K562 (cell line): ENCODE measurements around the gene TIPARP. TPM values are rescaled to one million over a fixed set of nuclear protein-coding genes. Genes with fewer than 3 reads are reported as not detected.

Experiments
- ATAC-seq: fragments of 200-7000 bp; cut with Tn5 transposase; 3 replicates; pipeline ENCODE4 v1.9.1; 2020; ENCODE audit warnings: moderate library complexity
- BruUV-seq: library from RNA; stranded (reverse); fragments of 400-500 nt; replicated peaks from 2 replicates; lab custom pipeline; 2021; lab: Mats Ljungman, UMichigan
- CTCF ChIA-PET: fragments of 300-600 bp; formaldehyde crosslinking; extraction: SDS; loops from one replicate; lab custom pipeline; 2021; ENCODE audit warnings: low intra/inter-chr PET ratio; lab: Yijun Ruan, JAX
- POLR2A ChIA-PET: fragments of 300-600, 350-650 bp; sonication (Branson Sonifier 250); formaldehyde crosslinking; extraction: SDS; loops from one replicate; lab custom pipeline; 2021; ENCODE audit warnings: antibody characterized with exemption, inconsistent platforms; lab: Yijun Ruan, JAX
- DNase-seq, 4 experiments: peaks; one replicate each; pipeline versions ENCODE4 v3.0.0 to v3.0.0-alpha.2; 2011 to 2018; ENCODE audit warnings: low spot score in 3 of 4, mixed read lengths in 3 of 4; ENCODE audit errors: extremely low read depth in 1 of 4
- FAIRE-seq: peaks from 2 replicates; lab custom pipeline; 2011; peaks lifted over from hg19 to GRCh38; lab: Jason Lieb, UNC
- H2AFZ ChIP-seq: 2 replicates; pipeline ENCODE4 v1.6.0; 2011; ENCODE audit warnings: low read depth, low read length, control low read depth, inconsistent platforms
- H3K27ac ChIP-seq: fragments of 200-600 bp; 3 replicates; pipeline ENCODE4 v1.8.0; 2011; ENCODE audit warnings: low read depth, mild to moderate bottlenecking, control low read depth, inconsistent platforms, low read length, moderate library complexity, mixed read lengths; ENCODE audit errors: extremely low read depth
- H3K27me3 ChIP-seq, 2 experiments: fragments of 300-600 bp in 1 of 2; 2 replicates in 1 of 2; 3 replicates in 1 of 2; pipeline versions ENCODE4 v1.6.0 to v1.8.0; 2011; ENCODE audit warnings: inconsistent platforms in 2 of 2, low read length in 2 of 2, mild to moderate bottlenecking in 1 of 2, mixed read lengths in 1 of 2, moderate library complexity in 1 of 2; ENCODE audit not compliant: control insufficient read depth in 2 of 2, insufficient read depth in 2 of 2
- H3K36me3 ChIP-seq: fragments of 300-600 bp; 3 replicates; pipeline ENCODE4 v1.8.0; 2011; ENCODE audit warnings: mild to moderate bottlenecking, low read length, inconsistent platforms; ENCODE audit not compliant: control insufficient read depth, insufficient read depth
- H3K4me1 ChIP-seq, 2 experiments: fragments of 200-600 bp in 1 of 2; replicated peaks in 1 of 2; 2 replicates in 1 of 2; 3 replicates in 1 of 2; pipeline versions ENCODE4 v1.5.1 to v1.8.0; 2011; ENCODE audit warnings: inconsistent platforms in 2 of 2, low read length in 2 of 2, mild to moderate bottlenecking in 1 of 2, mixed read lengths in 1 of 2, moderate library complexity in 1 of 2; ENCODE audit not compliant: control insufficient read depth in 2 of 2, insufficient read depth in 2 of 2
- H3K4me2 ChIP-seq: 2 replicates; pipeline ENCODE4 v1.6.1; 2011; ENCODE audit warnings: low read length, control low read depth, inconsistent platforms, mixed read lengths; ENCODE audit not compliant: insufficient read depth
- H3K4me3 ChIP-seq: fragments of 200-600 bp; sonication (generic), shearing (Covaris generic); 2 replicates; pipeline ENCODE4 v1.5.1; 2016; ENCODE audit warnings: control low read depth, inconsistent platforms
- H3K79me2 ChIP-seq: fragments of 200-600 bp; 3 replicates; pipeline ENCODE4 v1.8.0; 2011; ENCODE audit warnings: low read length, inconsistent platforms; ENCODE audit not compliant: control insufficient read depth, insufficient read depth
- H3K9ac ChIP-seq, 2 experiments: 2 replicates each; pipeline versions ENCODE4 v1.6.0 to v1.6.1; 2011; ENCODE audit warnings: low read depth in 2 of 2, low read length in 2 of 2, control low read depth in 1 of 2, inconsistent platforms in 1 of 2, mild to moderate bottlenecking in 1 of 2, mixed read lengths in 1 of 2; ENCODE audit not compliant: insufficient read depth in 1 of 2
- H3K9me1 ChIP-seq: one replicate; pipeline ENCODE4 v1.6.0; 2011; ENCODE audit warnings: inconsistent platforms, mild to moderate bottlenecking, low read length, moderate library complexity; ENCODE audit not compliant: control insufficient read depth, insufficient read depth
- H3K9me3 ChIP-seq: replicated peaks from 2 replicates; pipeline ENCODE4 v1.5.1; 2011; ENCODE audit warnings: low read depth, low read length, inconsistent platforms; ENCODE audit not compliant: control insufficient read depth, insufficient read depth
- H4K20me1 ChIP-seq: replicated peaks from 2 replicates; pipeline ENCODE4 v1.6.1; 2011; ENCODE audit warnings: low read length, inconsistent platforms, mixed read lengths; ENCODE audit not compliant: control insufficient read depth, insufficient read depth
- C11orf30 ChIP-seq: fragments of 450-650 bp; IDR thresholded peaks from 2 replicates; pipeline ENCODE4 v1.6.1; 2016; ENCODE audit warnings: low read depth, mild to moderate bottlenecking
- HES1 ChIP-seq: fragments of 450-650 bp; IDR thresholded peaks from 2 replicates; pipeline ENCODE4 v1.6.1; 2016; ENCODE audit warnings: low read depth, mild to moderate bottlenecking, moderate library complexity
- ILF3 ChIP-seq: fragments of 450-650 bp; IDR thresholded peaks from 2 replicates; pipeline ENCODE4 v1.6.1; 2018; ENCODE audit warnings: antibody characterized with exemption, mild to moderate bottlenecking, moderate library complexity, borderline replicate concordance
- MBD2 ChIP-seq: sonication (generic); IDR thresholded peaks from 2 replicates; pipeline ENCODE4 v1.6.1; 2016; ENCODE audit warnings: low read depth, borderline replicate concordance
- NFE2 ChIP-seq: IDR thresholded peaks from 2 replicates; pipeline ENCODE4 v1.6.1; 2014; ENCODE audit warnings: antibody characterized with exemption, low read depth
- ZBTB11 ChIP-seq, 3 experiments: fragments of 200-800 bp in 1 of 3; fragments of 250-450 bp in 1 of 3; fragments of 450-650 bp in 1 of 3; sonication (Bioruptor Pico) in 1 of 3; sonication (Bioruptor generic) in 1 of 3; formaldehyde crosslinking in 1 of 3; IDR thresholded peaks; 2 replicates each; pipeline versions ENCODE4 v1.6.1 to v1.8.0; 2016 to 2022; ENCODE audit warnings: mild to moderate bottlenecking in 2 of 3, missing genetic modification characterization in 2 of 3, missing compliant biosample characterization in 1 of 3, moderate library complexity in 1 of 3
- ZNF316 ChIP-seq: fragments of 450-650 bp; IDR thresholded peaks from 2 replicates; pipeline ENCODE4 v1.6.1; 2016
- ZNF717 ChIP-seq: fragments of 250-450 bp; sonication (Bioruptor Pico); IDR thresholded peaks from 2 replicates; pipeline ENCODE4 v1.5.0; 2021
- WGBS: fragments of 100-300 bp; shearing (Covaris generic); methylation state at CpG from one replicate; pipeline ENCODE4 v1.1.6; 2016; ENCODE audit warnings: low coverage, mixed read lengths; ENCODE audit not compliant: insufficient coverage; ENCODE audit errors: missing lambda C conversion rate; 5-methylcytosine and 5-hydroxymethylcytosine counted together
- in situ Hi-C: fragments of 300-500 bp; cut with MboI; formaldehyde crosslinking; loops from 4 replicates; pipeline ENCODE4 v1.15.0; 2018; ENCODE audit warnings: inconsistent platforms, mixed read lengths
- intact Hi-C: fragments of 100-400 bp; cut with micrococcal nuclease; formaldehyde crosslinking; loops from 2 replicates; pipeline ENCODE4 v1.14.2; 2022
- polyA plus RNA-seq, 8 experiments: library from polyadenylated mRNA; depleted of rRNA in 4 of 8; stranded (reverse) in 5 of 8; unstranded in 3 of 8; fragments of >200 nt; fragmentation: Nextera tagmentation in 2 of 8; fragmentation: Illumina TruSeq in 1 of 8; extraction: Ambion mirVana in 2 of 8; extraction: Trizol in 1 of 8; gene quantifications; 2 replicates each; pipeline versions ENCODE4 v1.2.1 to v1.2.3, GENCODE V29; 2011 to 2014; ENCODE audit warnings: inconsistent platforms in 1 of 8, missing spikeins in 1 of 8
- total RNA-seq, 7 experiments: library from RNA; depleted of rRNA in 6 of 7; stranded (reverse); fragments of >200 nt in 6 of 7; fragmentation: Illumina TruSeq in 2 of 7; extraction: Trizol in 2 of 7; gene quantifications; 2 replicates each; pipeline versions ENCODE4 v1.2.1 to v1.2.3, GENCODE V29; 2011 to 2021; ENCODE audit warnings: low replicate concordance in 1 of 7

The TIPARP gene
- total and polyA plus RNA-seq, 9 of the 15 experiments (the other 6 are each of a cell fraction or from before 2014, with no cell fraction given), result 2.4 to 29.4 (median 15.1) TPM

- H3K4me1 ChIP-seq, result peaks cover 21 to 45% of the 10 kb centered on the region in 2 experiments; a peak in 4 of 5 replicates
- peaks cover 44% of the 10 kb centered on the region for H4K20me1 ChIP-seq
- H3K79me2 ChIP-seq, result peaks cover 73% of the 10 kb centered on the region
- DNase-seq (no peak), FAIRE-seq (no peak), ATAC-seq (no peak)
- H3K27me3 ChIP-seq, result no peaks in the 10 kb centered on the region
- H2AFZ ChIP-seq, result no peak overlapping the region
- in situ Hi-C loops, result loop anchor here (25.0 kb wide), 1 partner anchor 540 kb away; no protein-coding TSS in a partner anchor
- CTCF ChIA-PET, result no interaction called here
- no peaks in the 10 kb centered on the region; the same call in 1 of the 2 replicates for H3K9me3 ChIP-seq
- no TSS peak for BruUV-seq
- H3K4me2 ChIP-seq, result peak overlapping the region; percentile 91
- H3K9me1 ChIP-seq, result no peaks in the 10 kb centered on the region
- no peak overlapping the region for H3K27ac ChIP-seq
- WGBS, result 7% methylated on average over 3 of the region's 3 CpGs
- intact Hi-C loops, result loop anchor here (5.0 to 10.0 kb wide), 3 partner anchors 135 to 212 kb away; partner anchors contain the start of gene LEKR1
- peaks cover 49% of the 10 kb centered on the region for H3K36me3 ChIP-seq
- peak overlapping the region in 1 of 2 experiments; percentile 78; a peak in 1 of 4 replicates for H3K9ac ChIP-seq
- POLR2A ChIA-PET, result interaction anchor here (1.0 to 1.9 kb wide), 6 partner anchors 9 to 494 kb away, joined by 3 to 14 read pairs (median 5); no protein-coding TSS in a partner anchor
- peak overlapping the region; percentile 89; the same call in 1 of the 2 replicates for H3K4me3 ChIP-seq
- peak; percentile 50; the same call in 1 of the 2 replicates for TF ChIP-seq C11orf30
- no peak for TF ChIP-seq MBD2
- TF ChIP-seq ZBTB11 (CRISPR knock-in tag; IDR thresholded peaks at IDR 0.05), result no peak
- TF ChIP-seq ZNF717 (CRISPR knock-in tag), result no peak
- no peak for TF ChIP-seq ILF3
- peak; percentile 45 for TF ChIP-seq ZNF316
- TF ChIP-seq HES1, result peak; percentile 17; the same call in 1 of the 2 replicates
- TF ChIP-seq NFE2, result peak; percentile 52; the same call in 1 of the 2 replicates
These were observed 2.5 kb downstream of the TIPARP start for GRCh38 chr3:156676768-156677479.
